ENCODE measurements around the gene FAHD1. TPM values are rescaled to one million over a fixed set of nuclear protein-coding genes. Genes with fewer than 3 reads are reported as not detected.
A peak's percentile ranks its signal among the peaks of the same experiment; 100 is the strongest.

The FAHD1 gene
- total RNA-seq, 1 donor from 2014 or later: 53.5 TPM

GRCh38 chr16:1832838-1833454 lies 5.9 kb downstream of the FAHD1 start:
- intact Hi-C loops (cut with DNase I): no loop called here
- no peaks in the 10 kb centered on the region for H3K36me3 ChIP-seq
- DNase-seq (ENCODE audit: extremely low spot score in 2 of 2): no peak
- no peak overlapping the region for H3K4me3 ChIP-seq
- TF ChIP-seq POLR2A (IDR thresholded peaks at IDR 0.05) (no peak), POLR2AphosphoS5 (IDR thresholded peaks at IDR 0.05; ENCODE audit: insufficient read depth in 1 of 2, low read depth in 1 of 2) (no peak), CTCF (IDR thresholded peaks at IDR 0.05) (no peak)
- peaks cover 22% of the 10 kb centered on the region for H3K4me1 ChIP-seq
- no peaks in the 10 kb centered on the region for H3K9me3 ChIP-seq
- no peak overlapping the region for H3K27ac ChIP-seq
- no peaks in the 10 kb centered on the region for H3K27me3 ChIP-seq

- H3K4me1 ChIP-seq: peaks cover 11% of the 10 kb centered on the region
- H3K9me3 ChIP-seq: no peaks in the 10 kb centered on the region
- TF ChIP-seq POLR2AphosphoS5 (IDR thresholded peaks at IDR 0.05; ENCODE audit: insufficient read depth in 1 of 2, low read depth in 1 of 2): peak in 1 of 2 donors; percentile 28
- TF ChIP-seq POLR2A (IDR thresholded peaks at IDR 0.05): no peak
- TF ChIP-seq CTCF (IDR thresholded peaks at IDR 0.05): no peak
- intact Hi-C loops (cut with DNase I): no loop called here
- no peaks in the 10 kb centered on the region for H3K36me3 ChIP-seq
- H3K4me3 ChIP-seq: no peak overlapping the region
- H3K27me3 ChIP-seq: no peaks in the 10 kb centered on the region
- no peak for DNase-seq (ENCODE audit: extremely low spot score in 2 of 2)
- no peak overlapping the region for H3K27ac ChIP-seq
Measured at GRCh38 chr16:1834096-1834495, 7.1 kb downstream of the FAHD1 start.

GRCh38 chr16:1839554-1839953 lies 12.5 kb downstream of the FAHD1 start:
- intact Hi-C loops (cut with DNase I): no loop called here

GRCh38 chr16:1845985-1846384 lies 19.0 kb downstream of the FAHD1 start:
- no peaks in the 10 kb centered on the region for H3K27me3 ChIP-seq
- TF ChIP-seq CTCF (IDR thresholded peaks at IDR 0.05) (no peak), POLR2AphosphoS5 (IDR thresholded peaks at IDR 0.05; ENCODE audit: insufficient read depth in 1 of 2, low read depth in 1 of 2) (no peak)
- no peaks in the 10 kb centered on the region for H3K36me3 ChIP-seq
- no peak overlapping the region for H3K27ac ChIP-seq
- H3K4me1 ChIP-seq: no peaks in the 10 kb centered on the region
- DNase-seq (ENCODE audit: extremely low spot score in 2 of 2): no peak
- intact Hi-C loops (cut with DNase I): no loop called here
- H3K9me3 ChIP-seq: no peaks in the 10 kb centered on the region
- H3K4me3 ChIP-seq: no peak overlapping the region

More at GRCh38 chr16:1839554-1839953, 12.5 kb downstream of the FAHD1 start:
- TF ChIP-seq POLR2A (IDR thresholded peaks at IDR 0.05) (no peak), CTCF (IDR thresholded peaks at IDR 0.05) (no peak), POLR2AphosphoS5 (IDR thresholded peaks at IDR 0.05; ENCODE audit: insufficient read depth in 1 of 2, low read depth in 1 of 2) (no peak)
- Histone ChIP-seq H3K27me3 (no peaks in the 10 kb centered on the region), H3K36me3 (no peaks in the 10 kb centered on the region), H3K27ac (no peak overlapping the region), H3K4me1 (no peaks in the 10 kb centered on the region), H3K9me3 (no peaks in the 10 kb centered on the region), H3K4me3 (no peak overlapping the region)
- DNase-seq (ENCODE audit: extremely low spot score in 2 of 2): no peak

GRCh38 chr16:1846416-1846815 lies 19.4 kb downstream of the FAHD1 start:
- TF ChIP-seq POLR2AphosphoS5 (IDR thresholded peaks at IDR 0.05; ENCODE audit: insufficient read depth in 1 of 2, low read depth in 1 of 2) (no peak), CTCF (IDR thresholded peaks at IDR 0.05) (no peak), POLR2A (IDR thresholded peaks at IDR 0.05) (no peak)
- Histone ChIP-seq H3K4me1 (no peaks in the 10 kb centered on the region), H3K36me3 (no peaks in the 10 kb centered on the region), H3K9me3 (no peaks in the 10 kb centered on the region), H3K4me3 (no peak overlapping the region), H3K27me3 (no peaks in the 10 kb centered on the region), H3K27ac (no peak overlapping the region)
- intact Hi-C loops (cut with DNase I): no loop called here
- no peak for DNase-seq (ENCODE audit: extremely low spot score in 2 of 2)
